Neural crest cell (in vitro differentiated cells): ENCODE data around the gene ASMTL. TPM values are rescaled to one million over a fixed set of nuclear protein-coding genes. Genes with fewer than 3 reads are reported as not detected.
"Not testable (repeated sequence)": the region's sequence is repeated elsewhere in the genome, so short reads cannot be mapped to it uniquely, and the experiment has no call there.

ENCODE experiments used
- DNase-seq: peaks from one replicate; pipeline ENCODE4 v3.0.0; 2021; ENCODE audit warnings: low read depth, mixed read lengths, low spot score
- H3K27ac Mint-ChIP-seq: one replicate; pipeline ENCODE4 v1.8.0; 2021; ENCODE audit warnings: mild to moderate bottlenecking, mixed read lengths; ENCODE audit not compliant: unreplicated experiment
- H3K27me3 Mint-ChIP-seq: 2 replicates; pipeline ENCODE4 v1.8.0; 2021; ENCODE audit warnings: low read depth, mild to moderate bottlenecking, mixed read lengths
- H3K36me3 Mint-ChIP-seq: 2 replicates; pipeline ENCODE4 v1.8.0; 2021; ENCODE audit warnings: low read depth, mild to moderate bottlenecking, mixed read lengths
- H3K4me1 Mint-ChIP-seq: 2 replicates; pipeline ENCODE4 v1.8.0; 2021; ENCODE audit warnings: mixed read lengths
- H3K4me3 Mint-ChIP-seq: one replicate; pipeline ENCODE4 v1.8.0; 2021; ENCODE audit warnings: mild to moderate bottlenecking, mixed read lengths
- H3K9me3 Mint-ChIP-seq: 2 replicates; pipeline ENCODE4 v1.8.0; 2021; ENCODE audit warnings: mixed read lengths
- CTCF ChIP-seq: fragments of 200-600 bp; sonication (generic); conservative IDR thresholded peaks from 2 replicates; pipeline ENCODE4 v1.5.0; 2021; ENCODE audit warnings: antibody characterized with exemption, mild to moderate bottlenecking
- total RNA-seq: library from RNA; stranded (reverse); gene quantifications from 2 replicates; pipeline ENCODE4 v1.2.1, GENCODE V29; 2021

ASMTL gene
- total RNA-seq, 1 donor from 2014 or later = 37.4 TPM

- Mint-ChIP-seq H3K27me3 (peaks cover 13% of the 10 kb centered on the region), H3K9me3 (peaks cover 4% of the 10 kb centered on the region), H3K27ac (no peak overlapping the region), H3K36me3 (peaks cover 32% of the 10 kb centered on the region), H3K4me3 (no peak overlapping the region), H3K4me1 (peaks cover 7% of the 10 kb centered on the region)
- TF ChIP-seq CTCF = no peak
- no peak for DNase-seq
Measured at GRCh38 chrX:1416965-1417760, 35.5 kb downstream of the ASMTL start.

- Mint-ChIP-seq H3K27me3 (peaks cover 11% of the 10 kb centered on the region), H3K27ac (no peak overlapping the region), H3K4me1 (peaks cover 7% of the 10 kb centered on the region), H3K4me3 (no peak overlapping the region), H3K36me3 (peaks cover 24% of the 10 kb centered on the region), H3K9me3 (no peaks in the 10 kb centered on the region)
- DNase-seq = no peak
- no peak for TF ChIP-seq CTCF
Measured at GRCh38 chrX:1416327-1416784, 36.4 kb downstream of the ASMTL start.

GRCh38 chrX:1412551-1413161 lies 40.1 kb downstream of the ASMTL start:
- H3K36me3 Mint-ChIP-seq = peaks cover 5% of the 10 kb centered on the region
- H3K27ac Mint-ChIP-seq = no peak overlapping the region
- no peaks in the 10 kb centered on the region for H3K27me3 Mint-ChIP-seq
- no peaks in the 10 kb centered on the region for H3K4me1 Mint-ChIP-seq
- TF ChIP-seq CTCF = no peak
- no peak for DNase-seq
- no peaks in the 10 kb centered on the region for H3K9me3 Mint-ChIP-seq
- H3K4me3 Mint-ChIP-seq = no peak overlapping the region

GRCh38 chrX:1411326-1411725 lies 41.4 kb downstream of the ASMTL start:
- no peak overlapping the region for H3K27ac Mint-ChIP-seq
- DNase-seq = no peak
- no peak overlapping the region for H3K4me3 Mint-ChIP-seq
- no peaks in the 10 kb centered on the region for H3K27me3 Mint-ChIP-seq
- H3K9me3 Mint-ChIP-seq = no peaks in the 10 kb centered on the region
- no peak for TF ChIP-seq CTCF
- no peaks in the 10 kb centered on the region for H3K4me1 Mint-ChIP-seq
- H3K36me3 Mint-ChIP-seq = peaks cover 5% of the 10 kb centered on the region

GRCh38 chrX:1407035-1407434 lies 45.7 kb downstream of the ASMTL start:
- Mint-ChIP-seq H3K4me3 (no peak overlapping the region), H3K36me3 (no peaks in the 10 kb centered on the region), H3K9me3 (no peaks in the 10 kb centered on the region), H3K27me3 (no peaks in the 10 kb centered on the region), H3K27ac (no peak overlapping the region), H3K4me1 (no peaks in the 10 kb centered on the region)
- TF ChIP-seq CTCF = no peak
- no peak for DNase-seq

GRCh38 chrX:1405769-1406168 lies 46.9 kb downstream of the ASMTL start:
- not testable (repeated sequence) for H3K4me3 Mint-ChIP-seq, H3K27me3 Mint-ChIP-seq, H3K27ac Mint-ChIP-seq, H3K4me1 Mint-ChIP-seq, H3K9me3 Mint-ChIP-seq, H3K36me3 Mint-ChIP-seq, DNase-seq

- not testable (repeated sequence) for H3K27me3 Mint-ChIP-seq, H3K9me3 Mint-ChIP-seq, H3K36me3 Mint-ChIP-seq, DNase-seq, H3K4me3 Mint-ChIP-seq, H3K27ac Mint-ChIP-seq, H3K4me1 Mint-ChIP-seq
Measured at GRCh38 chrX:1403867-1404266, 48.8 kb downstream of the ASMTL start.
